Gastroesophageal sphincter (tissue), 3 donors: ENCODE measurements around the gene COL25A1.

ENCODE experiments used
- POLR2A ChIP-seq, 2 donors: fragments of 450-650 bp; IDR thresholded peaks; one replicate each; pipeline ENCODE4 v1.6.1; 2017; ENCODE audit warnings: antibody characterized with exemption in 2 of 2, mild to moderate bottlenecking in 2 of 2, moderate library complexity in 1 of 2
- POLR2AphosphoS5 ChIP-seq: sonication (generic); formaldehyde crosslinking; IDR thresholded peaks from one replicate; pipeline ENCODE4 v1.6.1; 2017; ENCODE audit warnings: antibody characterized with exemption
- TF ChIP-seq, protein P1 (sequence below), 4 experiments: fragments of 200-600 bp in 2 of 4; fragments of 450-650 bp in 2 of 4; sonication (generic) in 1 of 4; IDR thresholded peaks; one replicate each; pipeline ENCODE4 v1.5.1; 2017 to 2019; ENCODE audit warnings: antibody characterized with exemption in 4 of 4, mild to moderate bottlenecking in 2 of 4, moderate library complexity in 2 of 4

DNA sequence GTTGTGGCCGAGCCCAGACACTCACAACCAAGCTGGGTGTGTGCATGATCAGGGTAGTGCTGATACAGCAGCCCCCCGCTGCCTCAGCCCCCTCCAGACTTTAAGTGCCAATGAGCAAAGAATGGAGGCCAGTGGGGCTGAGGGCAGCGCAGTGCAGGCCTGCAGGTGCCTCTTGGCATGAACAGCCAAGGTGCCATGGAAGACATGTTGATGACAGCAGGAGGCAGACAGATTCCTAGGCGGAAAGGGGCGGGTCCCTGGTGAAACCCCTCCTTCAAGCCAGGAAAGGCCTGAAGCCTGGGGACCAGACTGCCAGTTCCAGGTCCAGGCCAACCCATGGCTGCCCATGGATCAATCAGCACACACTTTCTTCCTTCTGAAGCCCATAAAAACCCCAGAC lies 286.3 kb downstream of the COL25A1 start:
- TF ChIP-seq, protein P1, sequence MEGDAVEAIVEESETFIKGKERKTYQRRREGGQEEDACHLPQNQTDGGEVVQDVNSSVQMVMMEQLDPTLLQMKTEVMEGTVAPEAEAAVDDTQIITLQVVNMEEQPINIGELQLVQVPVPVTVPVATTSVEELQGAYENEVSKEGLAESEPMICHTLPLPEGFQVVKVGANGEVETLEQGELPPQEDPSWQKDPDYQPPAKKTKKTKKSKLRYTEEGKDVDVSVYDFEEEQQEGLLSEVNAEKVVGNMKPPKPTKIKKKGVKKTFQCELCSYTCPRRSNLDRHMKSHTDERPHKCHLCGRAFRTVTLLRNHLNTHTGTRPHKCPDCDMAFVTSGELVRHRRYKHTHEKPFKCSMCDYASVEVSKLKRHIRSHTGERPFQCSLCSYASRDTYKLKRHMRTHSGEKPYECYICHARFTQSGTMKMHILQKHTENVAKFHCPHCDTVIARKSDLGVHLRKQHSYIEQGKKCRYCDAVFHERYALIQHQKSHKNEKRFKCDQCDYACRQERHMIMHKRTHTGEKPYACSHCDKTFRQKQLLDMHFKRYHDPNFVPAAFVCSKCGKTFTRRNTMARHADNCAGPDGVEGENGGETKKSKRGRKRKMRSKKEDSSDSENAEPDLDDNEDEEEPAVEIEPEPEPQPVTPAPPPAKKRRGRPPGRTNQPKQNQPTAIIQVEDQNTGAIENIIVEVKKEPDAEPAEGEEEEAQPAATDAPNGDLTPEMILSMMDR (IDR thresholded peaks at IDR 0.05), result no peak
- TF ChIP-seq POLR2A (IDR thresholded peaks at IDR 0.05), result no peak
- TF ChIP-seq POLR2AphosphoS5, result no peak
